Right lobe of liver (tissue), 4 donors: Measurements from ENCODE around the gene F12.

ENCODE experiments used
- POLR2A ChIP-seq: fragments of 450-650 bp; IDR thresholded peaks from one replicate; pipeline ENCODE4 v1.6.1; 2017; ENCODE audit warnings: antibody characterized with exemption, mild to moderate bottlenecking
- TF ChIP-seq, protein P1 (sequence below), 4 donors: fragments of 200-600 bp in 3 of 4; fragments of 450-650 bp in 1 of 4; IDR thresholded peaks; one replicate each; pipeline versions ENCODE4 v1.5.1 to v1.8.0; 2016 to 2022; ENCODE audit warnings: antibody characterized with exemption in 4 of 4, mild to moderate bottlenecking in 2 of 4
- donor health status: DM: no; HTN: no; CAD: no.
- donor health status: DM: no; HTN: no; CAD: no.
- donor health status: DM: no; HTN: yes; CAD: no.

GRCh38 chr5:177371120-177372033, 38.0 kb downstream of the F12 start:
- TF ChIP-seq, protein P1, sequence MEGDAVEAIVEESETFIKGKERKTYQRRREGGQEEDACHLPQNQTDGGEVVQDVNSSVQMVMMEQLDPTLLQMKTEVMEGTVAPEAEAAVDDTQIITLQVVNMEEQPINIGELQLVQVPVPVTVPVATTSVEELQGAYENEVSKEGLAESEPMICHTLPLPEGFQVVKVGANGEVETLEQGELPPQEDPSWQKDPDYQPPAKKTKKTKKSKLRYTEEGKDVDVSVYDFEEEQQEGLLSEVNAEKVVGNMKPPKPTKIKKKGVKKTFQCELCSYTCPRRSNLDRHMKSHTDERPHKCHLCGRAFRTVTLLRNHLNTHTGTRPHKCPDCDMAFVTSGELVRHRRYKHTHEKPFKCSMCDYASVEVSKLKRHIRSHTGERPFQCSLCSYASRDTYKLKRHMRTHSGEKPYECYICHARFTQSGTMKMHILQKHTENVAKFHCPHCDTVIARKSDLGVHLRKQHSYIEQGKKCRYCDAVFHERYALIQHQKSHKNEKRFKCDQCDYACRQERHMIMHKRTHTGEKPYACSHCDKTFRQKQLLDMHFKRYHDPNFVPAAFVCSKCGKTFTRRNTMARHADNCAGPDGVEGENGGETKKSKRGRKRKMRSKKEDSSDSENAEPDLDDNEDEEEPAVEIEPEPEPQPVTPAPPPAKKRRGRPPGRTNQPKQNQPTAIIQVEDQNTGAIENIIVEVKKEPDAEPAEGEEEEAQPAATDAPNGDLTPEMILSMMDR (IDR thresholded peaks at IDR 0.05) = no peak
- TF ChIP-seq POLR2A = no peak
